Adipocyte (in vitro differentiated cells): ENCODE data around the gene ARPC1A.

Experiments used
- DNase-seq: peaks from one replicate; pipeline ENCODE4 v3.0.0-alpha.2; 2015; ENCODE audit warnings: low read depth
- H3K27me3 ChIP-seq: replicated peaks from 2 replicates; pipeline ENCODE4 v1.7.0; 2013; ENCODE audit warnings: mild to moderate bottlenecking, low read length, moderate library complexity; ENCODE audit not compliant: control insufficient read depth, insufficient read depth
- H3K36me3 ChIP-seq: 2 replicates; pipeline ENCODE4 v1.7.0; 2013; ENCODE audit warnings: low read length, mild to moderate bottlenecking, moderate library complexity; ENCODE audit not compliant: control insufficient read depth, insufficient read depth, severe bottlenecking
- H3K4me1 ChIP-seq: 2 replicates; pipeline ENCODE4 v1.7.0; 2013; ENCODE audit warnings: mild to moderate bottlenecking, low read length, moderate library complexity; ENCODE audit not compliant: control insufficient read depth, insufficient read depth
- H3K4me3 ChIP-seq: 2 replicates; pipeline ENCODE4 v1.7.0; 2013; ENCODE audit warnings: mild to moderate bottlenecking, low read length, moderate library complexity
- H3K9ac ChIP-seq: 2 replicates; pipeline ENCODE4 v1.7.0; 2013; ENCODE audit warnings: mild to moderate bottlenecking, low read length, moderate library complexity
- H3K9me3 ChIP-seq: 2 replicates; pipeline ENCODE4 v1.7.0; 2013; ENCODE audit warnings: mild to moderate bottlenecking, low read length, moderate library complexity; ENCODE audit not compliant: control insufficient read depth

ARPC1A gene

GRCh38 chr7:99393355-99394187 lies 67.9 kb downstream of the ARPC1A start:
- H3K9ac ChIP-seq: peak overlapping the region; percentile 5
- DNase-seq: no peak
- peaks cover 83% of the 10 kb centered on the region for H3K36me3 ChIP-seq
- H3K4me3 ChIP-seq: peak overlapping the region; percentile 14
- H3K4me1 ChIP-seq: no peaks in the 10 kb centered on the region
- H3K9me3 ChIP-seq: no peaks in the 10 kb centered on the region
- H3K27me3 ChIP-seq: no peaks in the 10 kb centered on the region

DNA sequence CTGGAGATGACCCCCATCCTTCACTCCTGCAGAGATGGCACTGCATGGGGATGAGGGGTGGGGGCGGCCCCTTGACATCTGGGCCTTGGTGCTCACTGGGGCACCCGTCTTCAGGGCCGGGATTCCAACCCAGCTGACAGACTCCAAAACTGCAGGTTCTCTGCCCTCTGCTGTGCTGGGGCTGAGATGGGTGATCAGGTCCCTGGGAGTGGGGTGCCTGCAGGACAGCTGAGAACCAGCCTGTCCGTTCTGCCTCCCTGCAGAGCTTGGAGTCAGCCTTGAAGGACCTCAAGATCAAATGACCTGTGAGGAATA lies 68.4 kb downstream of the ARPC1A start:
- DNase-seq: no peak
- H3K36me3 ChIP-seq: peaks cover 85% of the 10 kb centered on the region
- no peak overlapping the region for H3K4me3 ChIP-seq
- no peaks in the 10 kb centered on the region for H3K9me3 ChIP-seq
- no peaks in the 10 kb centered on the region for H3K27me3 ChIP-seq
- no peaks in the 10 kb centered on the region for H3K4me1 ChIP-seq
- H3K9ac ChIP-seq: no peak overlapping the region

DNA sequence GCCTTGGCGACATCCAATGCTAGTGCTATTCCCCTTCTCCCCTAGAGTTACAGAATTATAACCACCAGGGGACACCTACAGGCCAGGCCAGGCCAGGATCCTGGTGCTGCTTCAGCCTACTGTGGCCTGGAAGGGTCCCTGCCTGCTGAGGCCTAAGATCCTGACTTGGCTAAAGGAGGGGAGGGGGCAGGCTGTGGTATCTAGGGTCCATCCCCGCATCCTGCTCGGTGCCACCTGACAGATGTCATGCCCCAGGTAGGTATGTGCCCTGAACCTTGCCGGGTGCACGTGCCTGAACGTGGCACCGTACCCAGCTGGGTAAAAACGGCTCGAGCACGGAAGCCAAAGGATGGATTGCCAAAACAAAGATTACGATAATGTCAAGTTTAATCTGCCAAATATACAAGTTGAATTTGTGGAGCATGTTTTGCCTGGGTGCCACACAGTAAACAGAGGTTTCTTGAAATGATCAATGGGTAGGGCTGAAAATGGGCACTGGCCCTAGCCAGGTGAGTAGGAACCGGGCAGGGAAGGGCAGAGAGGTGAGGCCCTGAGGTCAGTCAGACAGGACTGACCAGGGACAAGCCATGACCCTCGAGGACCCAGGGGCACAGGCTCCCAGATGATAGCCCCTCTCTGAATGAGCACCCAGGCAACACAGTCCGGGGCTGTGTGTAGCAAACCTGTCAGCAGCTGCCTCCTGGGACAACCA lies 70.1 kb downstream of the ARPC1A start:
- Histone ChIP-seq H3K9me3 (no peaks in the 10 kb centered on the region), H3K36me3 (peaks cover 85% of the 10 kb centered on the region), H3K27me3 (no peaks in the 10 kb centered on the region), H3K4me3 (no peak overlapping the region), H3K4me1 (no peaks in the 10 kb centered on the region), H3K9ac (no peak overlapping the region)
- no peak for DNase-seq

- no peaks in the 10 kb centered on the region for H3K4me1 ChIP-seq
- no peaks in the 10 kb centered on the region for H3K9me3 ChIP-seq
- H3K9ac ChIP-seq: no peak overlapping the region
- DNase-seq: no peak
- no peak overlapping the region for H3K4me3 ChIP-seq
- no peaks in the 10 kb centered on the region for H3K27me3 ChIP-seq
- peaks cover 85% of the 10 kb centered on the region for H3K36me3 ChIP-seq
These were observed 71.0 kb downstream of the ARPC1A start for GRCh38 chr7:99396418-99397296.

DNA sequence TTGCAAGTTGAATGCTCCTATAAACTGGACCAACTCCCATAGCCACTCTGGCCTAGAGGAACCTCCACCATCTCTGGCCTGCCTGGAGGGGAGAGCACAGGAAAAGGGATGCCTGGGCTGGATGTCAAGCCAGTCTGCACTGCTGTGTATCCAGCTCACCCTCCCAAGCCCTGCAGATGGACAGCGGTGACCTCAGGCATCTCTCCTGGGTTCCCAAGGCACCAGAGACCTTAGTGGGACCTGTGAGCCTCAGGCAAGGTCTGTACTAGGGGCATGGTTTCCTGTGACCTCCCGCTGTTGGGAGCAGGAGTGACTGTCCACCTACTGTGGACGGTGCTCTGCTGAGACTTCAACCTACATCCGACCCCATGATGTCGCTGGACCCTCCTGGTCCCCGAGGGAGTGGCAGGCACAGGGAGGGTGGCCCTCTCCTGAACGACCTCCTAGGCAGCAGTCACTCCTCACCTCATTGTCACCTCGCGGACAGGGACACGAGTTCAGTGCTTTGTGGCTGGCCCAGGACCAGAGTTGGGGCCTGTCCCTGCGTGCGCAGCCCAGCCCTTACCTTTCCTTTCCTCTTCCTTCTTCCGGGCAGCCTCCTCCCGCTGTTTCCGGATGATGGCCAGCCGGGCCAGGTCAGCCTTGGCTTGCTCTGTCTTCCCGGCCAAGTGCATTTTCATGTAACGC lies 71.7 kb downstream of the ARPC1A start:
- no peaks in the 10 kb centered on the region for H3K4me1 ChIP-seq
- H3K9me3 ChIP-seq: no peaks in the 10 kb centered on the region
- no peak overlapping the region for H3K9ac ChIP-seq
- no peak for DNase-seq
- H3K36me3 ChIP-seq: peaks cover 82% of the 10 kb centered on the region
- no peak overlapping the region for H3K4me3 ChIP-seq
- no peaks in the 10 kb centered on the region for H3K27me3 ChIP-seq

- DNase-seq: no peak
- no peaks in the 10 kb centered on the region for H3K9me3 ChIP-seq
- peak overlapping the region; percentile 5 for H3K9ac ChIP-seq
- H3K36me3 ChIP-seq: peaks cover 89% of the 10 kb centered on the region
- no peak overlapping the region for H3K4me3 ChIP-seq
- H3K27me3 ChIP-seq: no peaks in the 10 kb centered on the region
- peaks cover under 1% of the 10 kb centered on the region for H3K4me1 ChIP-seq
These were observed 73.3 kb downstream of the ARPC1A start for GRCh38 chr7:99398891-99399445.

GRCh38 chr7:99399597-99399996 lies 73.9 kb downstream of the ARPC1A start:
- H3K4me3 ChIP-seq: no peak overlapping the region
- peaks cover 7% of the 10 kb centered on the region for H3K4me1 ChIP-seq
- DNase-seq: no peak
- H3K9ac ChIP-seq: no peak overlapping the region
- peaks cover 85% of the 10 kb centered on the region for H3K36me3 ChIP-seq
- H3K27me3 ChIP-seq: no peaks in the 10 kb centered on the region
- no peaks in the 10 kb centered on the region for H3K9me3 ChIP-seq

DNA sequence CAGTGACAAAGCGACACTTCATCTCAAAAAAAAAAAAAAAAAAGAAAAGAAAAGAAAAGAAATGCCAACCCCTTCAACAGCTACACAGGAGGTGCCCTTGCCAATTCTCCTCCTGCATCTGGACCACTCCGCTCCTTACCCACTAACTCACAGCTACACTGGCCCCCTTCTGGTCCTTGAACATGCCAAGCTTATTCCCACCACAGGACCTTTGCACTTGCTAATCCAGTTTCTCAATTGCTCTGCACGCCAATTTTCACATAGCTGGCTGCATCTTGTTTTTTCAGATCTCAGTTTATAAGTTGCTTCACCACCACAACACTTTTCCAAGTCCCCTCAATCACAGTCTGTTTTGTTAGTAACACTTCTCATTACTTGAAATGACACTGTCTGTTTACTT lies 77.2 kb downstream of the ARPC1A start:
- no peaks in the 10 kb centered on the region for H3K9me3 ChIP-seq
- no peak overlapping the region for H3K4me3 ChIP-seq
- no peaks in the 10 kb centered on the region for H3K27me3 ChIP-seq
- peaks cover 32% of the 10 kb centered on the region for H3K4me1 ChIP-seq
- H3K36me3 ChIP-seq: peaks cover 55% of the 10 kb centered on the region
- DNase-seq: no peak
- no peak overlapping the region for H3K9ac ChIP-seq

DNA sequence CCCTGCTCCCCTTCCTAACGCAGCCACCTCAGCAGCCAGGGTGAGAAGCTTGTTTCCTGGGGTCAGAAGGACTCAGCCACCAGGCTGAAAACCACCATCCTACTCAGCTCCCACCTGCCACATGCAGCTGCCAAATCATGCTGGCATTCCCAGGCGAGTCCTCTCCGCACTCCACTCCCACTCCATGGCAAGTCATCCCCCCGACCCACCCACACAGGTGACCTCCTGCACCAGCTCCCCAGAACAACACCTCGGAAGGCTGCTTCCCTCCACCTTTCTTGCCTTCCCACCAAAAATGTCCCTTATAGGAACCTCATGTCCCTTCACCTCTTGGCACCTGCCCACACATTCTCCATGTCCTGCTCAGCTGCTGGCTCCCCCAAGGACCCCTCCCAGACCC lies 78.1 kb downstream of the ARPC1A start:
- H3K36me3 ChIP-seq: peaks cover 47% of the 10 kb centered on the region
- DNase-seq: no peak
- no peaks in the 10 kb centered on the region for H3K9me3 ChIP-seq
- H3K4me1 ChIP-seq: peaks cover 32% of the 10 kb centered on the region
- H3K9ac ChIP-seq: no peak overlapping the region
- no peaks in the 10 kb centered on the region for H3K27me3 ChIP-seq
- no peak overlapping the region for H3K4me3 ChIP-seq

GRCh38 chr7:99404235-99404976 lies 78.7 kb downstream of the ARPC1A start:
- peaks cover 41% of the 10 kb centered on the region for H3K36me3 ChIP-seq
- H3K4me3 ChIP-seq: no peak overlapping the region
- H3K9ac ChIP-seq: peak overlapping the region; percentile 41
- DNase-seq: no peak
- H3K9me3 ChIP-seq: no peaks in the 10 kb centered on the region
- no peaks in the 10 kb centered on the region for H3K27me3 ChIP-seq
- H3K4me1 ChIP-seq: peaks cover 32% of the 10 kb centered on the region
